T-helper 2 cell treated with Interferon-gamma antibody and Interleukin-4, amounts not matched to agents 5 μg/mL and 100 μg/mL, for 36 hours (primary cell): Measurements from ENCODE around the gene SNAP23.
"Not testable (repeated sequence)": the region's sequence is repeated elsewhere in the genome, so short reads cannot be mapped to it uniquely, and the experiment has no call there.

Experiments
- DNase-seq: peaks from one replicate; pipeline ENCODE4 v3.0.0; 2021; ENCODE audit warnings: low spot score
- H3K27ac Mint-ChIP-seq: one replicate; pipeline ENCODE4 v1.8.0; 2021; ENCODE audit warnings: mild to moderate bottlenecking, mixed read lengths
- H3K27me3 Mint-ChIP-seq: one replicate; pipeline ENCODE4 v1.8.0; 2021; ENCODE audit warnings: low read depth, mixed read lengths
- H3K36me3 Mint-ChIP-seq: one replicate; pipeline ENCODE4 v1.8.0; 2021; ENCODE audit warnings: low read depth, mixed read lengths
- H3K4me1 Mint-ChIP-seq: one replicate; pipeline ENCODE4 v1.8.0; 2021; ENCODE audit warnings: low read depth, mixed read lengths
- H3K4me3 Mint-ChIP-seq: one replicate; pipeline ENCODE4 v1.8.0; 2022; ENCODE audit warnings: mild to moderate bottlenecking, moderate library complexity, mixed read lengths
- H3K9me3 Mint-ChIP-seq: one replicate; pipeline ENCODE4 v1.8.0; 2021; ENCODE audit warnings: mixed read lengths

Gene SNAP23

GRCh38 chr15:42508263-42508690 lies 12.8 kb downstream of the SNAP23 start:
- Mint-ChIP-seq H3K4me3 (no peak overlapping the region), H3K9me3 (no peaks in the 10 kb centered on the region), H3K36me3 (peaks cover 11% of the 10 kb centered on the region), H3K27me3 (no peaks in the 10 kb centered on the region), H3K4me1 (no peaks in the 10 kb centered on the region), H3K27ac (no peak overlapping the region)
- no peak for DNase-seq

- Mint-ChIP-seq H3K9me3 (no peaks in the 10 kb centered on the region), H3K36me3 (peaks cover 19% of the 10 kb centered on the region), H3K27ac (no peak overlapping the region), H3K4me3 (no peak overlapping the region), H3K27me3 (no peaks in the 10 kb centered on the region), H3K4me1 (no peaks in the 10 kb centered on the region)
- no peak for DNase-seq
Measured at GRCh38 chr15:42510258-42511006, 15.0 kb downstream of the SNAP23 start.

GRCh38 chr15:42511007-42511391 lies 15.6 kb downstream of the SNAP23 start:
- no peak overlapping the region for H3K27ac Mint-ChIP-seq
- no peaks in the 10 kb centered on the region for H3K4me1 Mint-ChIP-seq
- no peaks in the 10 kb centered on the region for H3K9me3 Mint-ChIP-seq
- no peak overlapping the region for H3K4me3 Mint-ChIP-seq
- DNase-seq = no peak
- H3K27me3 Mint-ChIP-seq = no peaks in the 10 kb centered on the region
- H3K36me3 Mint-ChIP-seq = peaks cover 23% of the 10 kb centered on the region

GRCh38 chr15:42523331-42523730 lies 27.9 kb downstream of the SNAP23 start:
- no peaks in the 10 kb centered on the region for H3K9me3 Mint-ChIP-seq
- H3K36me3 Mint-ChIP-seq = peaks cover 18% of the 10 kb centered on the region
- DNase-seq = no peak
- H3K27me3 Mint-ChIP-seq = no peaks in the 10 kb centered on the region
- H3K4me3 Mint-ChIP-seq = no peak overlapping the region
- no peak overlapping the region for H3K27ac Mint-ChIP-seq
- H3K4me1 Mint-ChIP-seq = peaks cover 2% of the 10 kb centered on the region

- H3K27ac Mint-ChIP-seq = no peak overlapping the region
- H3K36me3 Mint-ChIP-seq = peaks cover 22% of the 10 kb centered on the region
- H3K4me1 Mint-ChIP-seq = peaks cover 2% of the 10 kb centered on the region
- H3K4me3 Mint-ChIP-seq = no peak overlapping the region
- no peaks in the 10 kb centered on the region for H3K9me3 Mint-ChIP-seq
- H3K27me3 Mint-ChIP-seq = no peaks in the 10 kb centered on the region
- no peak for DNase-seq
Measured at GRCh38 chr15:42528970-42529369, 33.5 kb downstream of the SNAP23 start.

GRCh38 chr15:42533246-42533645 lies 37.8 kb downstream of the SNAP23 start:
- Mint-ChIP-seq H3K4me1 (peaks cover 2% of the 10 kb centered on the region), H3K4me3 (no peak overlapping the region), H3K27ac (no peak overlapping the region), H3K9me3 (no peaks in the 10 kb centered on the region), H3K27me3 (no peaks in the 10 kb centered on the region), H3K36me3 (peaks cover 20% of the 10 kb centered on the region)
- DNase-seq = no peak

GRCh38 chr15:42544853-42545629 lies 49.6 kb downstream of the SNAP23 start:
- Mint-ChIP-seq H3K9me3 (no peaks in the 10 kb centered on the region), H3K4me3 (peak overlapping the region; percentile 40), H3K27me3 (no peaks in the 10 kb centered on the region), H3K4me1 (peaks cover 33% of the 10 kb centered on the region), H3K36me3 (peaks cover 36% of the 10 kb centered on the region), H3K27ac (peak overlapping the region; percentile 24)
- DNase-seq = no peak

GRCh38 chr15:42547918-42548248 lies 52.4 kb downstream of the SNAP23 start:
- peaks cover 46% of the 10 kb centered on the region for H3K4me1 Mint-ChIP-seq
- no peaks in the 10 kb centered on the region for H3K27me3 Mint-ChIP-seq
- H3K9me3 Mint-ChIP-seq = no peaks in the 10 kb centered on the region
- DNase-seq = no peak
- H3K27ac Mint-ChIP-seq = peak overlapping the region; percentile 96
- peaks cover 30% of the 10 kb centered on the region for H3K36me3 Mint-ChIP-seq
- peak overlapping the region; percentile 92 for H3K4me3 Mint-ChIP-seq

GRCh38 chr15:42548249-42549031 lies 53.0 kb downstream of the SNAP23 start, which contains the start of the genes HAUS2 and LRRC57:
Gene HAUS2, plus strand, starts transcription at chr15:42548838. Its CDS starts 35 bp downstream, at chr15:42548873.
Gene LRRC57, minus strand, starts transcription at chr15:42548793. Its CDS starts 359 bp downstream, at chr15:42548434.
- Mint-ChIP-seq H3K36me3 (peaks cover 29% of the 10 kb centered on the region), H3K27me3 (no peaks in the 10 kb centered on the region), H3K9me3 (no peaks in the 10 kb centered on the region), H3K4me1 (peaks cover 47% of the 10 kb centered on the region), H3K4me3 (peak within 1 kb of the TSS; percentile 92), H3K27ac (peak within 1 kb of the TSS; percentile 96)
- DNase-seq = peak; percentile 89

GRCh38 chr15:42549032-42549491 lies 53.6 kb downstream of the SNAP23 start:
- Mint-ChIP-seq H3K27ac (peak overlapping the region; percentile 96), H3K27me3 (no peaks in the 10 kb centered on the region), H3K4me3 (peak overlapping the region; percentile 92), H3K9me3 (no peaks in the 10 kb centered on the region), H3K4me1 (peaks cover 52% of the 10 kb centered on the region), H3K36me3 (peaks cover 27% of the 10 kb centered on the region)
- no peak for DNase-seq

- H3K4me3 Mint-ChIP-seq = peak overlapping the region; percentile 92
- peaks cover 51% of the 10 kb centered on the region for H3K4me1 Mint-ChIP-seq
- peak overlapping the region; percentile 60 for H3K27ac Mint-ChIP-seq
- DNase-seq = no peak
- H3K9me3 Mint-ChIP-seq = no peaks in the 10 kb centered on the region
- H3K36me3 Mint-ChIP-seq = peaks cover 30% of the 10 kb centered on the region
- H3K27me3 Mint-ChIP-seq = no peaks in the 10 kb centered on the region
Measured at GRCh38 chr15:42549741-42550392, 54.4 kb downstream of the SNAP23 start.

- peaks cover 14% of the 10 kb centered on the region for H3K36me3 Mint-ChIP-seq
- peaks cover 27% of the 10 kb centered on the region for H3K4me1 Mint-ChIP-seq
- H3K9me3 Mint-ChIP-seq = no peaks in the 10 kb centered on the region
- no peak overlapping the region for H3K4me3 Mint-ChIP-seq
- DNase-seq = no peak
- H3K27ac Mint-ChIP-seq = no peak overlapping the region
- no peaks in the 10 kb centered on the region for H3K27me3 Mint-ChIP-seq
Measured at GRCh38 chr15:42553554-42553953, 58.1 kb downstream of the SNAP23 start.

- not testable (repeated sequence) for H3K27ac Mint-ChIP-seq, DNase-seq, H3K9me3 Mint-ChIP-seq, H3K4me3 Mint-ChIP-seq, H3K27me3 Mint-ChIP-seq
- Mint-ChIP-seq H3K4me1 (peaks cover 15% of the 10 kb centered on the region), H3K36me3 (peaks cover 31% of the 10 kb centered on the region)
Measured at GRCh38 chr15:42556550-42557207, 61.2 kb downstream of the SNAP23 start.
